KMS-11 (cell line): ENCODE data around the gene TP53AIP1.

ENCODE experiments used
- H2AFZ ChIP-seq: fragments of 200-600 bp; sonication (generic); 2 replicates; pipeline ENCODE4 v1.6.1; 2016; ENCODE audit warnings: antibody characterized with exemption, mixed run types, low read depth
- H3K27ac ChIP-seq: fragments of 200-600 bp; sonication (generic); 2 replicates; pipeline ENCODE4 v1.6.1; 2016; ENCODE audit warnings: mild to moderate bottlenecking, mixed run types
- H3K27me3 ChIP-seq: fragments of 200-600 bp; sonication (generic); 2 replicates; pipeline ENCODE4 v1.6.1; 2017; ENCODE audit warnings: mild to moderate bottlenecking, low read depth, mixed run types, moderate library complexity; ENCODE audit not compliant: insufficient read depth
- H3K36me3 ChIP-seq: fragments of 200-600 bp; sonication (generic); 2 replicates; pipeline ENCODE4 v1.6.1; 2017; ENCODE audit warnings: mild to moderate bottlenecking, mixed run types; ENCODE audit not compliant: insufficient read depth
- H3K4me1 ChIP-seq: fragments of 200-600 bp; sonication (generic); 2 replicates; pipeline ENCODE4 v1.6.1; 2016; ENCODE audit warnings: mild to moderate bottlenecking, low read depth, mixed run types; ENCODE audit not compliant: poor library complexity, severe bottlenecking
- H3K4me2 ChIP-seq: fragments of 200-600 bp; sonication (generic); 2 replicates; pipeline ENCODE4 v1.7.0; 2016; ENCODE audit warnings: mild to moderate bottlenecking, mixed run types
- H3K4me3 ChIP-seq: fragments of 200-600 bp; sonication (generic); IDR thresholded peaks from 2 replicates; pipeline ENCODE4 v1.6.1; 2017; ENCODE audit warnings: low read depth, low read length, mixed read lengths; ENCODE audit not compliant: insufficient read depth
- H3K79me2 ChIP-seq: fragments of 200-600 bp; sonication (generic); 2 replicates; pipeline ENCODE4 v1.6.1; 2016; ENCODE audit warnings: low read depth, mixed run types; ENCODE audit not compliant: insufficient read depth
- H3K9ac ChIP-seq: fragments of 200-600 bp; sonication (generic); 2 replicates; pipeline ENCODE4 v1.6.1; 2016; ENCODE audit warnings: mild to moderate bottlenecking, mixed run types
- H4K20me1 ChIP-seq: fragments of 200-600 bp; sonication (generic); 2 replicates; pipeline ENCODE4 v1.6.1; 2016; ENCODE audit warnings: mild to moderate bottlenecking, mixed run types; ENCODE audit not compliant: insufficient read depth
- CTCF ChIP-seq: fragments of 200-600 bp; sonication (generic); conservative IDR thresholded peaks from 2 replicates; pipeline ENCODE4 v1.6.1; 2017; ENCODE audit warnings: low read depth, mild to moderate bottlenecking, antibody characterized with exemption, low read length, moderate library complexity, mixed read lengths

The TP53AIP1 gene

DNA sequence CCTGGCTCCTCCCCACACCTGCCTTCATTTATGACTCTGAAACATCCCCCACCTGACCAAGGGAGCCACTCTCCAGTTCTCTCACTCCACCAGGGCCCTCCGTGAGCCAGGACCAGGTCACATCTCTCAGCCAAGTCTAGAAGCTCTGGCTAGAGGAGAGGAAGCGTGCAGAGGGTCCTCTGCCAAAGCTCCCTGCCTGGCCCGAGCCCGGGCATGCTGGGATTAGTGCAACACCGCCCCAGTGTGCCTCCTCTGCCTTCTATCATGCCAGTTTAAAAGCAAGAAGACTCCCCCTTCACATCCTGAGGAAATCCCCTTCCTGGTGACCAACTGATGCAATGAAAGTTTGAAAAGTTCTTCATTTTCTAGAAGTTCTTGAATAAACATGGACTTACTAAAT lies 23.5 kb downstream of the TP53AIP1 start:
- no peak overlapping the region for H3K27ac ChIP-seq
- peaks cover 3% of the 10 kb centered on the region for H3K4me1 ChIP-seq
- no peak for TF ChIP-seq CTCF
- no peaks in the 10 kb centered on the region for H3K27me3 ChIP-seq
- H2AFZ ChIP-seq: no peak overlapping the region
- no peaks in the 10 kb centered on the region for H4K20me1 ChIP-seq
- no peaks in the 10 kb centered on the region for H3K79me2 ChIP-seq
- H3K36me3 ChIP-seq: no peaks in the 10 kb centered on the region
- H3K4me3 ChIP-seq: no peak overlapping the region
- H3K9ac ChIP-seq: no peak overlapping the region
- H3K4me2 ChIP-seq: no peak overlapping the region

DNA sequence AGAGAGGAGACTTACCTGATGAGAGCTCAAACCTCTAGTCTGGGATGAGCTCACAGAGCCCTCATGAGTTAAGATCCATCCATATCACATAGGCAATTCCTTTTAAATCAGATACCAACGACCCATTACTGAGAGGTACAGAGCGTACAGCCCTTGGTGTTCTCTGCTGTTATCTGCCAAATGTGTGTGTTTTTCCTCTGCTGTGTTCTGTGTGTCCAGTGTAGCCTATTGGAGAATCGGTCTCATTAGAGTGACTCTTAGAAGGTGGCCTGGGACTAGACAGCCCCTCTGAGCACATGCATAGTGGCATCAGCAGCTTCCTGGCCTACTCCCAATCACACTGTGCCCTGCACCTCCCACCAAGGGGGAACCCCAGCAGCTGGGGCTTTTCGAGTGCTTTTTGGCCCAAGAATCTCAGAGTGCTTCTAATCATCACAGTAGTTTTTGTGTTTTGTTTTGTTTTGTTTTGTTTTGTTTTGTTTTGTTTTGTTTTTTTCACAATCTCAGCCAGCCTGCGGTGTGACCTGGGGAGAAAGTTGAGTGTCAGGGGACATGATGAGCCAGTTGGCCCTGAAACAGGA lies 25.4 kb downstream of the TP53AIP1 start:
- no peak overlapping the region for H3K4me2 ChIP-seq
- no peak overlapping the region for H3K9ac ChIP-seq

DNA sequence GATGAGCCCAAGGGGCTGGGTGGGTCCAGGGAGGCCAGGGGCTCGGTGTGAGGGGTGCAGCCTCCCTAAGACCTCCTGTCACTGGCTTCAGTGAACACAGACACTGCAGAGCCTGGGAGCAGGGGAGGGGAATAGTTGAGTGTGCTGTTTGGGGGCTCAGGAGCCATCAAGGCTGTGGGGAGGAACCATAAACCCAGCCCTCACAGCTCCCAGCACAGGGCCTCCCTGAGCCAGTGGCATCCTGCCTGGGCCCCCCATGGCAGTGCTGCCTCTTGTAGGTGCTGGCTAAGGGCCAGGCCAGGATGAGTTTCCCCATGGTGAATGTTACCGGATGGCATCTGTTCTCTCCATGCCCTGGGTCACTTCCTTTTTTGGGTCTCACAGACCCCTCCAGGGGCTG lies 26.0 kb downstream of the TP53AIP1 start:
- no peaks in the 10 kb centered on the region for H3K79me2 ChIP-seq
- H3K27me3 ChIP-seq: no peaks in the 10 kb centered on the region
- H3K9ac ChIP-seq: no peak overlapping the region
- no peak overlapping the region for H3K4me2 ChIP-seq
- peaks cover 3% of the 10 kb centered on the region for H3K4me1 ChIP-seq
- H3K36me3 ChIP-seq: no peaks in the 10 kb centered on the region
- no peak overlapping the region for H3K27ac ChIP-seq
- no peak for TF ChIP-seq CTCF
- H4K20me1 ChIP-seq: no peaks in the 10 kb centered on the region
- H2AFZ ChIP-seq: no peak overlapping the region
- H3K4me3 ChIP-seq: no peak overlapping the region

More for the DNA sequence above, 25.4 kb downstream of the TP53AIP1 start:
- Histone ChIP-seq H2AFZ (no peak overlapping the region), H3K4me1 (peaks cover 3% of the 10 kb centered on the region), H4K20me1 (no peaks in the 10 kb centered on the region), H3K4me3 (no peak overlapping the region), H3K27me3 (no peaks in the 10 kb centered on the region), H3K36me3 (no peaks in the 10 kb centered on the region), H3K79me2 (no peaks in the 10 kb centered on the region), H3K27ac (no peak overlapping the region)
- no peak for TF ChIP-seq CTCF

GRCh38 chr11:128916037-128916572 lies 26.6 kb downstream of the TP53AIP1 start:
- H3K4me3 ChIP-seq: no peak overlapping the region
- H3K36me3 ChIP-seq: no peaks in the 10 kb centered on the region
- no peaks in the 10 kb centered on the region for H4K20me1 ChIP-seq
- TF ChIP-seq CTCF: no peak
- H3K27ac ChIP-seq: no peak overlapping the region
- no peaks in the 10 kb centered on the region for H3K27me3 ChIP-seq
- peaks cover 3% of the 10 kb centered on the region for H3K4me1 ChIP-seq
- H3K79me2 ChIP-seq: no peaks in the 10 kb centered on the region
- no peak overlapping the region for H2AFZ ChIP-seq
- H3K9ac ChIP-seq: no peak overlapping the region
- no peak overlapping the region for H3K4me2 ChIP-seq
